22Rv1 (cell line): ENCODE data around the gene NOS1AP.

Source experiments
- CTCF ChIP-seq: fragments of 450-650 bp; IDR thresholded peaks from 2 replicates; pipeline ENCODE4 v1.5.1; 2017; ENCODE audit warnings: mild to moderate bottlenecking
- ZFX ChIP-seq: fragments of 450-650 bp; IDR thresholded peaks from 2 replicates; pipeline ENCODE4 v1.6.1; 2017; ENCODE audit warnings: antibody characterized with exemption, borderline replicate concordance

GRCh38 chr1:162391790-162392563, 322.5 kb downstream of the NOS1AP start:
- TF ChIP-seq ZFX, result no peak
- TF ChIP-seq CTCF, result peak; percentile 96
